K562 (cell line): ENCODE data around the gene ZBTB49. TPM values are rescaled to one million over a fixed set of nuclear protein-coding genes. Genes with fewer than 3 reads are reported as not detected.

ENCODE experiments used
- ATAC-seq: fragments of 200-7000 bp; cut with Tn5 transposase; 3 replicates; pipeline ENCODE4 v1.9.1; 2020; ENCODE audit warnings: moderate library complexity
- BruUV-seq: library from RNA; stranded (reverse); fragments of 400-500 nt; replicated peaks from 2 replicates; lab custom pipeline; 2021; lab: Mats Ljungman, UMichigan
- CTCF ChIA-PET: fragments of 300-600 bp; formaldehyde crosslinking; extraction: SDS; loops from one replicate; lab custom pipeline; 2021; ENCODE audit warnings: low intra/inter-chr PET ratio; lab: Yijun Ruan, JAX
- POLR2A ChIA-PET: fragments of 300-600, 350-650 bp; sonication (Branson Sonifier 250); formaldehyde crosslinking; extraction: SDS; loops from one replicate; lab custom pipeline; 2021; ENCODE audit warnings: antibody characterized with exemption, inconsistent platforms; lab: Yijun Ruan, JAX
- DNase-seq, 4 experiments: peaks; one replicate each; pipeline versions ENCODE4 v3.0.0 to v3.0.0-alpha.2; 2011 to 2018; ENCODE audit warnings: low spot score in 3 of 4, mixed read lengths in 3 of 4; ENCODE audit errors: extremely low read depth in 1 of 4
- FAIRE-seq: peaks from 2 replicates; lab custom pipeline; 2011; peaks lifted over from hg19 to GRCh38; lab: Jason Lieb, UNC
- H2AFZ ChIP-seq: 2 replicates; pipeline ENCODE4 v1.6.0; 2011; ENCODE audit warnings: low read depth, low read length, control low read depth, inconsistent platforms
- H3K27ac ChIP-seq: fragments of 200-600 bp; 3 replicates; pipeline ENCODE4 v1.8.0; 2011; ENCODE audit warnings: low read depth, mild to moderate bottlenecking, control low read depth, inconsistent platforms, low read length, moderate library complexity, mixed read lengths; ENCODE audit errors: extremely low read depth
- H3K27me3 ChIP-seq, 2 experiments: fragments of 300-600 bp in 1 of 2; 2 replicates in 1 of 2; 3 replicates in 1 of 2; pipeline versions ENCODE4 v1.6.0 to v1.8.0; 2011; ENCODE audit warnings: inconsistent platforms in 2 of 2, low read length in 2 of 2, mild to moderate bottlenecking in 1 of 2, mixed read lengths in 1 of 2, moderate library complexity in 1 of 2; ENCODE audit not compliant: control insufficient read depth in 2 of 2, insufficient read depth in 2 of 2
- H3K36me3 ChIP-seq: fragments of 300-600 bp; 3 replicates; pipeline ENCODE4 v1.8.0; 2011; ENCODE audit warnings: mild to moderate bottlenecking, low read length, inconsistent platforms; ENCODE audit not compliant: control insufficient read depth, insufficient read depth
- H3K4me1 ChIP-seq, 2 experiments: fragments of 200-600 bp in 1 of 2; replicated peaks in 1 of 2; 2 replicates in 1 of 2; 3 replicates in 1 of 2; pipeline versions ENCODE4 v1.5.1 to v1.8.0; 2011; ENCODE audit warnings: inconsistent platforms in 2 of 2, low read length in 2 of 2, mild to moderate bottlenecking in 1 of 2, mixed read lengths in 1 of 2, moderate library complexity in 1 of 2; ENCODE audit not compliant: control insufficient read depth in 2 of 2, insufficient read depth in 2 of 2
- H3K4me2 ChIP-seq: 2 replicates; pipeline ENCODE4 v1.6.1; 2011; ENCODE audit warnings: low read length, control low read depth, inconsistent platforms, mixed read lengths; ENCODE audit not compliant: insufficient read depth
- H3K4me3 ChIP-seq: fragments of 200-600 bp; sonication (generic), shearing (Covaris generic); 2 replicates; pipeline ENCODE4 v1.5.1; 2016; ENCODE audit warnings: control low read depth, inconsistent platforms
- H3K79me2 ChIP-seq: fragments of 200-600 bp; 3 replicates; pipeline ENCODE4 v1.8.0; 2011; ENCODE audit warnings: low read length, inconsistent platforms; ENCODE audit not compliant: control insufficient read depth, insufficient read depth
- H3K9ac ChIP-seq, 2 experiments: 2 replicates each; pipeline versions ENCODE4 v1.6.0 to v1.6.1; 2011; ENCODE audit warnings: low read depth in 2 of 2, low read length in 2 of 2, control low read depth in 1 of 2, inconsistent platforms in 1 of 2, mild to moderate bottlenecking in 1 of 2, mixed read lengths in 1 of 2; ENCODE audit not compliant: insufficient read depth in 1 of 2
- H3K9me1 ChIP-seq: one replicate; pipeline ENCODE4 v1.6.0; 2011; ENCODE audit warnings: inconsistent platforms, mild to moderate bottlenecking, low read length, moderate library complexity; ENCODE audit not compliant: control insufficient read depth, insufficient read depth
- H3K9me3 ChIP-seq: replicated peaks from 2 replicates; pipeline ENCODE4 v1.5.1; 2011; ENCODE audit warnings: low read depth, low read length, inconsistent platforms; ENCODE audit not compliant: control insufficient read depth, insufficient read depth
- H4K20me1 ChIP-seq: replicated peaks from 2 replicates; pipeline ENCODE4 v1.6.1; 2011; ENCODE audit warnings: low read length, inconsistent platforms, mixed read lengths; ENCODE audit not compliant: control insufficient read depth, insufficient read depth
- ARID3A ChIP-seq: IDR thresholded peaks from 2 replicates; pipeline ENCODE4 v1.6.1; 2012; ENCODE audit warnings: low read depth, low read length, improper control_type of control experiment, borderline replicate concordance
- CBX8 ChIP-seq: fragments of 200-600 bp; sonication (generic); IDR thresholded peaks from 2 replicates; pipeline ENCODE4 v1.6.1; 2012; ENCODE audit warnings: borderline replicate concordance, mixed run types, low read depth, mild to moderate bottlenecking, moderate library complexity, mixed read lengths, low read length, control low read depth, inconsistent platforms; ENCODE audit not compliant: poor library complexity, severe bottlenecking; ENCODE audit errors: extremely low read depth
- HDAC1 ChIP-seq, 2 experiments: fragments of 450-650 bp; IDR thresholded peaks; 2 replicates each; pipeline ENCODE4 v1.6.1; 2016 to 2017; ENCODE audit warnings: inconsistent platforms in 1 of 2, mild to moderate bottlenecking in 1 of 2, moderate library complexity in 1 of 2
- KAT7 ChIP-seq: sonication (generic); formaldehyde crosslinking; IDR thresholded peaks from 2 replicates; pipeline ENCODE4 v1.8.0; 2022; ENCODE audit warnings: missing genetic modification reagents, mild to moderate bottlenecking, borderline replicate concordance
- MCM3 ChIP-seq: fragments of 450-650 bp; IDR thresholded peaks from 2 replicates; pipeline ENCODE4 v1.6.1; 2016
- MYNN ChIP-seq, 2 experiments: sonication (generic); formaldehyde crosslinking in 1 of 2; IDR thresholded peaks; 2 replicates each; pipeline versions ENCODE4 v1.5.0 to v1.6.1; 2016 to 2020; ENCODE audit warnings: antibody characterized with exemption in 1 of 2, missing genetic modification reagents in 1 of 2
- NFRKB ChIP-seq: fragments of 450-650 bp; IDR thresholded peaks from 2 replicates; pipeline ENCODE4 v1.6.1; 2016; ENCODE audit warnings: low read depth
- PTBP1 ChIP-seq: fragments of 200-400 bp; formaldehyde crosslinking; IDR thresholded peaks from 2 replicates; pipeline ENCODE4 v1.6.1; 2017; ENCODE audit warnings: low read depth, low read length
- RBM15 ChIP-seq: fragments of 200-400 bp; formaldehyde crosslinking; IDR thresholded peaks from 2 replicates; pipeline ENCODE4 v1.6.1; 2018; ENCODE audit warnings: mild to moderate bottlenecking, low read length, moderate library complexity; ENCODE audit not compliant: insufficient read depth
- RHOXF2B ChIP-seq: fragments of 250-450 bp; sonication (Bioruptor Pico); conservative IDR thresholded peaks from 2 replicates; pipeline ENCODE4 v1.5.1; 2021
- TRIM25 ChIP-seq: fragments of 450-650 bp; IDR thresholded peaks from 2 replicates; pipeline ENCODE4 v1.7.0; 2016; ENCODE audit warnings: borderline replicate concordance
- TRIM28 ChIP-seq: fragments of 450-650 bp; IDR thresholded peaks from 2 replicates; pipeline ENCODE4 v1.6.1; 2017
- ZBED1 ChIP-seq: IDR thresholded peaks from 2 replicates; pipeline ENCODE4 v1.6.1; 2014
- ZNF668 ChIP-seq: fragments of 250-450 bp; sonication (Bioruptor Pico); IDR thresholded peaks from 2 replicates; pipeline ENCODE4 v1.8.0; 2022; ENCODE audit warnings: mild to moderate bottlenecking, inconsistent platforms
- ZNF695 ChIP-seq: fragments of 450-650 bp; formaldehyde crosslinking; IDR thresholded peaks from 2 replicates; pipeline ENCODE4 v1.4.0; 2020; ENCODE audit warnings: mild to moderate bottlenecking, moderate library complexity
- WGBS: fragments of 100-300 bp; shearing (Covaris generic); methylation state at CpG from one replicate; pipeline ENCODE4 v1.1.6; 2016; ENCODE audit warnings: low coverage, mixed read lengths; ENCODE audit not compliant: insufficient coverage; ENCODE audit errors: missing lambda C conversion rate; 5-methylcytosine and 5-hydroxymethylcytosine counted together
- in situ Hi-C: fragments of 300-500 bp; cut with MboI; formaldehyde crosslinking; loops from 4 replicates; pipeline ENCODE4 v1.15.0; 2018; ENCODE audit warnings: inconsistent platforms, mixed read lengths
- intact Hi-C: fragments of 100-400 bp; cut with micrococcal nuclease; formaldehyde crosslinking; loops from 2 replicates; pipeline ENCODE4 v1.14.2; 2022
- polyA plus RNA-seq, 8 experiments: library from polyadenylated mRNA; depleted of rRNA in 4 of 8; stranded (reverse) in 5 of 8; unstranded in 3 of 8; fragments of >200 nt; fragmentation: Nextera tagmentation in 2 of 8; fragmentation: Illumina TruSeq in 1 of 8; extraction: Ambion mirVana in 2 of 8; extraction: Trizol in 1 of 8; gene quantifications; 2 replicates each; pipeline versions ENCODE4 v1.2.1 to v1.2.3, GENCODE V29; 2011 to 2014; ENCODE audit warnings: inconsistent platforms in 1 of 8, missing spikeins in 1 of 8
- total RNA-seq, 7 experiments: library from RNA; depleted of rRNA in 6 of 7; stranded (reverse); fragments of >200 nt in 6 of 7; fragmentation: Illumina TruSeq in 2 of 7; extraction: Trizol in 2 of 7; gene quantifications; 2 replicates each; pipeline versions ENCODE4 v1.2.1 to v1.2.3, GENCODE V29; 2011 to 2021; ENCODE audit warnings: low replicate concordance in 1 of 7

Gene ZBTB49
- total and polyA plus RNA-seq, 9 of the 15 experiments (the other 6 are each of a cell fraction or from before 2014, with no cell fraction given): 0.49 to 8.0 (median 4.2) TPM

GRCh38 chr4:4315461-4316149 is 25.6 kb downstream of the ZBTB49 start:
- WGBS: 66% methylated on average over 12 of the region's 12 CpGs
- TF ChIP-seq MCM3 (no peak), TRIM25 (no peak), HDAC1 (IDR thresholded peaks at IDR 0.05) (no peak), MYNN (IDR thresholded peaks at IDR 0.05) (no peak), MYNN (CRISPR knock-in tag; IDR thresholded peaks at IDR 0.05) (no peak), ARID3A (no peak), RBM15 (no peak), ZNF668 (CRISPR knock-in tag) (no peak), RHOXF2B (CRISPR knock-in tag) (no peak), KAT7 (CRISPR knock-in tag) (no peak), TRIM28 (no peak), PTBP1 (no peak), ZNF695 (CRISPR knock-in tag) (no peak), NFRKB (no peak), CBX8 (no peak), ZBED1 (no peak)
- no peak overlapping the region for H3K9ac ChIP-seq
- no peak for ATAC-seq
- no peaks in the 10 kb centered on the region for H3K27me3 ChIP-seq
- H3K79me2 ChIP-seq: no peaks in the 10 kb centered on the region
- DNase-seq: no peak
- no peak overlapping the region for H2AFZ ChIP-seq
- H3K27ac ChIP-seq: no peak overlapping the region
- intact Hi-C loops (no loop called here), in situ Hi-C loops (no loop called here)
- FAIRE-seq: no peak
- no TSS peak for BruUV-seq
- H3K9me3 ChIP-seq: no peaks in the 10 kb centered on the region
- peaks cover 7% of the 10 kb centered on the region; the same call in 2 of the 3 replicates for H3K36me3 ChIP-seq
- no peaks in the 10 kb centered on the region for H3K9me1 ChIP-seq
- H4K20me1 ChIP-seq: no peaks in the 10 kb centered on the region
- H3K4me3 ChIP-seq: no peak overlapping the region
- ChIA-PET CTCF (no interaction called here), POLR2A (no interaction called here)
- H3K4me1 ChIP-seq: no peaks in the 10 kb centered on the region
- H3K4me2 ChIP-seq: no peak overlapping the region
